Measurements from ENCODE around the gene RCN1. TPM values are rescaled to one million over a fixed set of nuclear protein-coding genes. Genes with fewer than 3 reads are reported as not detected.

Gene RCN1
- total RNA-seq, 6 donors from 2014 or later: 11.5 to 90.1 (median 49.8) TPM

DNA sequence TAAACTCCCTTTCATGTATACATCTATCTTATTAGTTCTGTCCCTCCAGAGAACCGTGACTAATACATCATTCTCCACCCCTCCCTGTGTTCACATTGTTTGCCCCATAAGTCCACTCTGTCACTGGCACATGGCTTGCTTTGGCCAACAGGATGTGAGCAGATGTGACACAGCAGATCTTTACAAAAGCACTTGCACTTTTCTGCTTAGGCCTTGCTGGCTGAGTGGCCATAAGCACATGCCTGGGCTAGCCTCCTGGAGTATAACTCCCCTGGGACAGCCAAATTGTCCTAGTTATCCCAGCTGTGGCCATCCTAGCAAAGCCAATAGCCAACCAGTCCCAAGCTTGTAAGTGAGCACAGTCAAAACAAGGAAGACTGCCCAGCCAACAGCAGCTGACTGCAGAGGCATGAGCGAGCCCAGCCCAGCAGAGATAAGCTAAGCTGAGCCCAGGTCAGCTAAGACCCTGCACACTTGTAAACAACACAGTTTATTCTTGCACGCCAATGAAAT, 9.7 kb upstream of the RCN1 start:
- TF ChIP-seq POLR2AphosphoS5 (IDR thresholded peaks at IDR 0.05): peak in 1 of 2 donors; percentile 32
- no peak for TF ChIP-seq POLR2A (IDR thresholded peaks at IDR 0.05)
- WGBS, 2 donors: 77 to 80% methylated on average over 3 of the region's 3 CpGs
- Histone ChIP-seq H3K4me3 (no peak overlapping the region), H3K27ac (no peak overlapping the region), H3K9me3 (no peaks in the 10 kb centered on the region), H3K36me3 (no peaks in the 10 kb centered on the region), H3K27me3 (no peaks in the 10 kb centered on the region), H3K4me1 (no peaks in the 10 kb centered on the region)
- peak in 1 of 2 donors; percentile 23 for ATAC-seq (ENCODE audit: low FRiP score in 2 of 2)
- no peak for DNase-seq

DNA sequence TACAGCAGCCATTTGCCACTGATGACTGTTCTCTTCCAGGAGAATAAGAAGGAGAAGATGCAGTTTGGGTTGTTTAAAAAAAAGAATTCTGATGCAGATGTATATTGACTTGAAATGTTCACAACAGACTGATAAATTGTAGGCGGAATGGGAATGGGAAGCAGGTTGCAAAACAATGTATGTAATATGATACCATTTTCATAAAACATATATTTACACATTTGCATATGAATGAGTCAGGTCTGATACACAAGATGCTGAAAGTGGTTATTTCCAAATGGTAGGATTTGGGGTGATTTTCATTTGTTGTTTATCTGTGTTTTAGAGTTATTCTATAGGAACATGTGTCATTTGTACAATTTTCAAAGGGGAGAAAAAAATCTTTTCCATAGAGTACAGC, 9.0 kb upstream of the RCN1 start:
- DNase-seq (no peak), ATAC-seq (ENCODE audit: low FRiP score in 2 of 2) (no peak)
- no peaks in the 10 kb centered on the region for H3K4me1 ChIP-seq
- no peaks in the 10 kb centered on the region for H3K9me3 ChIP-seq
- no peaks in the 10 kb centered on the region for H3K36me3 ChIP-seq
- TF ChIP-seq, protein P1, sequence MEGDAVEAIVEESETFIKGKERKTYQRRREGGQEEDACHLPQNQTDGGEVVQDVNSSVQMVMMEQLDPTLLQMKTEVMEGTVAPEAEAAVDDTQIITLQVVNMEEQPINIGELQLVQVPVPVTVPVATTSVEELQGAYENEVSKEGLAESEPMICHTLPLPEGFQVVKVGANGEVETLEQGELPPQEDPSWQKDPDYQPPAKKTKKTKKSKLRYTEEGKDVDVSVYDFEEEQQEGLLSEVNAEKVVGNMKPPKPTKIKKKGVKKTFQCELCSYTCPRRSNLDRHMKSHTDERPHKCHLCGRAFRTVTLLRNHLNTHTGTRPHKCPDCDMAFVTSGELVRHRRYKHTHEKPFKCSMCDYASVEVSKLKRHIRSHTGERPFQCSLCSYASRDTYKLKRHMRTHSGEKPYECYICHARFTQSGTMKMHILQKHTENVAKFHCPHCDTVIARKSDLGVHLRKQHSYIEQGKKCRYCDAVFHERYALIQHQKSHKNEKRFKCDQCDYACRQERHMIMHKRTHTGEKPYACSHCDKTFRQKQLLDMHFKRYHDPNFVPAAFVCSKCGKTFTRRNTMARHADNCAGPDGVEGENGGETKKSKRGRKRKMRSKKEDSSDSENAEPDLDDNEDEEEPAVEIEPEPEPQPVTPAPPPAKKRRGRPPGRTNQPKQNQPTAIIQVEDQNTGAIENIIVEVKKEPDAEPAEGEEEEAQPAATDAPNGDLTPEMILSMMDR (IDR thresholded peaks at IDR 0.05): no peak
- TF ChIP-seq POLR2A (IDR thresholded peaks at IDR 0.05): no peak
- WGBS, 2 donors: 93% methylated on average over 1 of the region's 1 CpG
- no peak overlapping the region for H3K4me3 ChIP-seq
- H3K27me3 ChIP-seq: no peaks in the 10 kb centered on the region
- no peak overlapping the region for H3K27ac ChIP-seq

DNA sequence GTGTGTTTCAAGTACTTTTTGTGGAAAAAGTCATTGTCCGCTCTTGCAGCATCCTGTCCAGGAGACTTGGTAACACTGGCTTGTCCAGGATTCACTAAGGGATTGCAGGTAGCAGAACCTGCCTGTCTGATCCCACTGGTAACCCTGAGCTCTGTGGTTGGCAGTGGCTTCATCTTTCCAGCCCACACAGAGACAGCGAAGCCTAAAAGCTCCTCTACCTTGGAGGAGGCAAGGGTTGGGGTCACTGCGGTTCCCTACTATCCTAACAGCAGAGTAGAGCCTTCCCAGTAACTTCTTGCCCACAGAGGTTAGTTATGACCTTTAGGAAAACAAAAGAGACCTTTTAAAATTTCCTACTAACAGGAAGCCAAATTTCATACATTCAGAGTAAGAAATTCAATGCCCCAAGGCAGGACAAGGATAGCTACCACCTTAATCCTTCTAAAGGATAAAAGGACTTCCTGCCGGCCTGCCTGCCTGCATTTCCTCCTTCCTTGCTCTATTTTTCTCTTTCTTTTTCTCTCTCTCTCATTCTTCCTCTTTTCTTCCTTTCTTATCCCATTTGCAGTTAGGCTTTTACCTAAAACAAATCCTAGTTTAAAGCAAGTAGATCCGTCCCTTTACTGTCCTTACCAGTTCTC, 8.4 kb upstream of the RCN1 start:
- TF ChIP-seq POLR2A (IDR thresholded peaks at IDR 0.05) (no peak), POLR2AphosphoS5 (IDR thresholded peaks at IDR 0.05) (no peak), EP300 (IDR thresholded peaks at IDR 0.05) (no peak)
- TF ChIP-seq, protein P1 (IDR thresholded peaks at IDR 0.05): no peak
- H3K4me3 ChIP-seq: no peak overlapping the region
- no peaks in the 10 kb centered on the region for H3K9me3 ChIP-seq
- ATAC-seq (ENCODE audit: low FRiP score in 2 of 2): no peak
- H3K27me3 ChIP-seq: no peaks in the 10 kb centered on the region
- H3K4me1 ChIP-seq: no peaks in the 10 kb centered on the region
- no peaks in the 10 kb centered on the region for H3K36me3 ChIP-seq
- WGBS, 2 donors: 80 to 83% methylated on average over 5 of the region's 5 CpGs
- DNase-seq: no peak
- no peak overlapping the region for H3K27ac ChIP-seq

DNA sequence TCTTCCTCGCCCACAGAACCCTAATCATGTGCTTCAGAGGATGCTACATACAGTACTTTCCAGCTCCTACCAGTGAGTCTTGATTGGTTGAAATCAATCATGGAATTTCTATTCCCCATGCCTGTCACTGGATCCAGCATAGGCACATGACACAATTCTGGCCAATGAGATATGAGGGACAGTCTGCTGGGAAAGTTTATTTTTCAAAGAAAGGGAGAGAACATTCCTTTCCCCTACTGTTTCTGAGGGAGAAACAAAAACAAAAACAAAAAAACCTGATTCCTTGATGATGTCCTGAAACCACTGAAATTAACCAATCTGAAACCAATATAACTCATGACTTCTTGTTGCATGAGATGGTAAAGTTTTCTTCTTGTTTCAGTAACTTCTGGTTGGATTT, 3.3 kb upstream of the RCN1 start:
- Histone ChIP-seq H3K4me3 (no peak overlapping the region), H3K27ac (no peak overlapping the region), H3K9me3 (no peaks in the 10 kb centered on the region), H3K27me3 (no peaks in the 10 kb centered on the region), H3K4me1 (peaks cover 16 to 26% (median 22%) of the 10 kb centered on the region in 4 donors), H3K36me3 (no peaks in the 10 kb centered on the region)
- 82 to 86% methylated on average over 1 of the region's 1 CpG for WGBS, 2 donors
- TF ChIP-seq POLR2A (IDR thresholded peaks at IDR 0.05) (no peak), EP300 (IDR thresholded peaks at IDR 0.05) (no peak), POLR2AphosphoS5 (IDR thresholded peaks at IDR 0.05) (no peak)
- TF ChIP-seq, protein P1 (IDR thresholded peaks at IDR 0.05): no peak
- ATAC-seq (ENCODE audit: low FRiP score in 2 of 2) (no peak), DNase-seq (no peak)

DNA sequence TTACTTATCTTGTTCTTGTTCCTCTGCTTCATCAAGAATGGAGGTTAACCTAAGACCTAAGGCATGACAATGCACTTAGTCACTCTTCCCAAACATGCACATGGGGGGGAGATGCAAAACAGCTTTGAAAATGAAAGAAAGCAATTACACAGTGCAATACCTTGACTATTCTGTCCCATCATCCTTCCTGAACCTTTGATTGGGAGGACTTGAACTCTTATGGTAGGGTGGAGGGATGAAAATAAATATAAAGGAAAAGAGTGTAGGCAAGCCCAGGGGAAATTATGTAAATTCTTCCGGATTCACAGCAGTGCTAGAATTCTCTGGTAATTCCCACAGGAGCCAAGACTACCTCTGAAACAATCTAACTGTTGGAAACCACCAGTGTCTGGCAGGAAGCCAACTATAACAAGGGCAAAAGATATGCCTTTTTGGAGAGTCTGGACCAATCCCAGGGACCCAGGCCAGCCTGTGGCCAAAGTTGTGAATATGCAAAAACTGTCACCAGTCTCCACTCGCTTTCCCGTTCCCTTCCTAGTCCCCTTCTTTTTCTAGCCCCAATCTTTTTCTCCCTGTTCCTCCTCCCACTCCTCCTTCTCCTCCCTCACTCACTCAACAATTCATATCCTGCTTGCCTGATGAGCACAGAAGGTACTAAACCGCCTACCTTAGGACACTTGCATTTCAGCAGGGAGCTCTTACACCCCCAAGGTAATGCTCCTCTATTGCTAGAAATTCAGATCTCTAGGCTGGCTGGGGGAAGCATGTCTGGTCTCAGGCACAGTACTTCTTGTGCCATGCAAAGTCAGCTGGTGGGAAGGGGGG, 2.5 kb upstream of the RCN1 start:
- H3K36me3 ChIP-seq: no peaks in the 10 kb centered on the region
- TF ChIP-seq, protein P1 (IDR thresholded peaks at IDR 0.05): no peak
- no peak for TF ChIP-seq EP300 (IDR thresholded peaks at IDR 0.05)
- no peak for TF ChIP-seq POLR2AphosphoS5 (IDR thresholded peaks at IDR 0.05)
- TF ChIP-seq POLR2A (IDR thresholded peaks at IDR 0.05): no peak
- WGBS, 2 donors: 26 to 37% methylated on average over 4 of the region's 4 CpGs
- ATAC-seq (ENCODE audit: low FRiP score in 2 of 2) (no peak), DNase-seq (peak in 1 of 2 donors; percentile 35)
- H3K9me3 ChIP-seq: no peaks in the 10 kb centered on the region
- peaks cover 19 to 33% (median 25%) of the 10 kb centered on the region in 4 donors for H3K4me1 ChIP-seq
- peak overlapping the region in 2 of 4 donors; percentile 4 to 27 for H3K27ac ChIP-seq
- no peak overlapping the region for H3K4me3 ChIP-seq
- no peaks in the 10 kb centered on the region for H3K27me3 ChIP-seq

All from upper lobe of left lung (tissue), 6 donors.